IMR-90 (cell line): ENCODE data around the gene TOP3B. TPM values are rescaled to one million over a fixed set of nuclear protein-coding genes. Genes with fewer than 3 reads are reported as not detected.

ENCODE experiments used
- ATAC-seq: fragments of 200-7000 bp; cut with Tn5 transposase; 2 replicates; pipeline ENCODE4 v1.9.1; 2020; ENCODE audit warnings: low read depth, mild to moderate bottlenecking, moderate library complexity
- BruUV-seq: library from RNA; stranded (reverse); fragments of 400-500 nt; replicated peaks from 2 replicates; lab custom pipeline; 2021; lab: Mats Ljungman, UMichigan
- CTCF ChIA-PET: fragments of 300-600 bp; formaldehyde crosslinking; extraction: SDS; loops from one replicate; lab custom pipeline; 2021; ENCODE audit warnings: antibody characterized with exemption; lab: Yijun Ruan, JAX
- POLR2A ChIA-PET: fragments of 300-600 bp; sonication (Branson Sonifier 250); formaldehyde crosslinking; loops from one replicate; lab custom pipeline; 2022; ENCODE audit warnings: antibody characterized with exemption; ENCODE audit not compliant: unreplicated experiment; lab: Charles Lee
- DNase-seq: peaks from one replicate; pipeline ENCODE4 v3.0.0; 2013
- H2AFZ ChIP-seq: replicated peaks from 2 replicates; pipeline ENCODE3; 2013; ENCODE audit warnings: low read length, mild to moderate bottlenecking; ENCODE audit not compliant: poor library complexity
- H2AK5ac ChIP-seq: 2 replicates; pipeline ENCODE4 v1.6.1; 2013; ENCODE audit warnings: low read depth, low read length, inconsistent platforms
- H2AK9ac ChIP-seq: replicated peaks from 2 replicates; pipeline ENCODE3; 2013; ENCODE audit warnings: mild to moderate bottlenecking, low read depth, low read length, moderate library complexity; ENCODE audit not compliant: poor library complexity
- H2BK120ac ChIP-seq: 2 replicates; pipeline ENCODE4 v1.6.1; 2013; ENCODE audit warnings: low read depth, low read length, inconsistent platforms
- H2BK15ac ChIP-seq: 3 replicates; pipeline ENCODE4 v1.6.1; 2013; ENCODE audit warnings: low read depth, low read length, inconsistent platforms
- H2BK20ac ChIP-seq: 2 replicates; pipeline ENCODE4 v1.6.1; 2013; ENCODE audit warnings: low read depth, mild to moderate bottlenecking, inconsistent platforms, low read length, moderate library complexity
- H2BK5ac ChIP-seq: 2 replicates; pipeline ENCODE4 v1.6.1; 2013; ENCODE audit warnings: mild to moderate bottlenecking, low read depth, low read length, inconsistent platforms; ENCODE audit not compliant: poor library complexity, severe bottlenecking
- H3K14ac ChIP-seq: replicated peaks from 2 replicates; pipeline ENCODE4 v1.6.1; 2013; ENCODE audit warnings: low read depth, low read length, inconsistent platforms
- H3K18ac ChIP-seq: 2 replicates; pipeline ENCODE4 v1.6.1; 2013; ENCODE audit warnings: low read depth, low read length, control low read depth
- H3K23ac ChIP-seq: 2 replicates; pipeline ENCODE4 v1.6.1; 2013; ENCODE audit warnings: low read depth, low read length, inconsistent platforms
- H3K27ac ChIP-seq: 2 replicates; pipeline ENCODE4 v1.5.1; 2013; ENCODE audit warnings: mild to moderate bottlenecking, control low read depth, low read length; ENCODE audit not compliant: insufficient read depth
- H3K27me3 ChIP-seq: 2 replicates; pipeline ENCODE4 v1.6.1; 2013; ENCODE audit warnings: low read length; ENCODE audit not compliant: control insufficient read depth, insufficient read depth
- H3K36me3 ChIP-seq: 2 replicates; pipeline ENCODE4 v1.6.1; 2013; ENCODE audit warnings: low read length, mixed read lengths; ENCODE audit not compliant: control insufficient read depth, insufficient read depth
- H3K4ac ChIP-seq: 2 replicates; pipeline ENCODE4 v1.6.1; 2013; ENCODE audit warnings: low read depth, low read length, inconsistent platforms
- H3K4me1 ChIP-seq: 2 replicates; pipeline ENCODE4 v1.6.1; 2013; ENCODE audit warnings: low read length, mixed read lengths; ENCODE audit not compliant: control insufficient read depth, insufficient read depth
- H3K4me2 ChIP-seq: 2 replicates; pipeline ENCODE4 v1.6.1; 2013; ENCODE audit warnings: low read depth, mild to moderate bottlenecking, control low read depth, low read length, moderate library complexity
- H3K4me3 ChIP-seq: 2 replicates; pipeline ENCODE4 v1.5.1; 2013; ENCODE audit warnings: low read depth, mild to moderate bottlenecking, control low read depth, low read length, moderate library complexity; ENCODE audit not compliant: insufficient read depth
- H3K56ac ChIP-seq: 2 replicates; pipeline ENCODE4 v1.6.1; 2013; ENCODE audit warnings: low read length, inconsistent platforms; ENCODE audit not compliant: insufficient read depth; ENCODE audit errors: extremely low read depth
- H3K79me1 ChIP-seq, 2 experiments: 2 replicates each; pipeline ENCODE4 v1.6.1; 2013; ENCODE audit warnings: low read length in 2 of 2, inconsistent platforms in 1 of 2, low read depth in 1 of 2
- H3K9ac ChIP-seq: 2 replicates; pipeline ENCODE4 v1.6.1; 2013; ENCODE audit warnings: low read depth, low read length, control low read depth
- H3K9me1 ChIP-seq: 2 replicates; pipeline ENCODE4 v1.6.1; 2013; ENCODE audit warnings: low read length, inconsistent platforms; ENCODE audit not compliant: insufficient read depth
- H3K9me3 ChIP-seq: 2 replicates; pipeline ENCODE4 v1.6.1; 2013; ENCODE audit warnings: low read length; ENCODE audit not compliant: control insufficient read depth, insufficient read depth
- H4K20me1 ChIP-seq: 2 replicates; pipeline ENCODE4 v1.6.1; 2013; ENCODE audit warnings: low read length, inconsistent platforms; ENCODE audit not compliant: insufficient read depth
- H4K5ac ChIP-seq: 2 replicates; pipeline ENCODE4 v1.6.1; 2013; ENCODE audit warnings: mild to moderate bottlenecking, low read depth, low read length, control low read depth
- H4K8ac ChIP-seq, 2 experiments: 2 replicates each; pipeline ENCODE4 v1.6.1; 2013; ENCODE audit warnings: low read depth in 2 of 2, low read length in 2 of 2, control low read depth in 1 of 2, inconsistent platforms in 1 of 2
- H4K91ac ChIP-seq: 2 replicates; pipeline ENCODE4 v1.6.1; 2013; ENCODE audit warnings: low read depth, low read length, inconsistent platforms; ENCODE audit not compliant: insufficient read depth
- BHLHE40 ChIP-seq: fragments of 150-350 bp; IDR thresholded peaks from 2 replicates; pipeline ENCODE4 v1.6.1; 2016; ENCODE audit warnings: mild to moderate bottlenecking, low read depth, low read length
- CEBPB ChIP-seq: IDR thresholded peaks from 2 replicates; pipeline ENCODE4 v1.6.1; 2012; ENCODE audit warnings: low read depth, low read length, improper control_type of control experiment
- CHD1 ChIP-seq: IDR thresholded peaks from 2 replicates; pipeline ENCODE4 v1.6.1; 2012; ENCODE audit warnings: low read depth, low read length, improper control_type of control experiment
- MAFK ChIP-seq: IDR thresholded peaks from 2 replicates; pipeline ENCODE4 v1.6.1; 2012; ENCODE audit warnings: low read depth, low read length, improper control_type of control experiment
- NFE2L2 ChIP-seq: fragments of 150-350 bp; IDR thresholded peaks from 2 replicates; pipeline ENCODE4 v1.6.1; 2016; ENCODE audit warnings: low read depth, mild to moderate bottlenecking, low read length
- WGBS, 2 experiments: methylation state at CpG; one replicate each; pipeline versions ENCODE4 v1.1.5 to v1.1.7; 2013; ENCODE audit warnings: missing lambda C conversion rate in 2 of 2; ENCODE audit not compliant: insufficient read length in 1 of 2; ENCODE audit errors: extremely low coverage in 2 of 2; 5-methylcytosine and 5-hydroxymethylcytosine counted together
- dilution Hi-C: fragments of 300-500 bp; cut with HindIII; formaldehyde crosslinking; loops from one replicate; pipeline ENCODE4 v1.14.3; 2018; ENCODE audit warnings: low sequenced_read_pairs; ENCODE audit not compliant: unreplicated experiment
- in situ Hi-C: fragments of 300-500 bp; cut with MboI; formaldehyde crosslinking; loops from 3 replicates; pipeline ENCODE4 v1.14.3; 2019; ENCODE audit warnings: low sequenced_read_pairs, inconsistent platforms, mixed read lengths
- intact Hi-C: fragments of 100-400 bp; cut with micrococcal nuclease; formaldehyde crosslinking; loops from 2 replicates; pipeline ENCODE4 v1.10.0; 2022
- polyA plus RNA-seq, 3 experiments: library from polyadenylated mRNA; depleted of rRNA; stranded (reverse); fragments of >200 nt; gene quantifications; 2 replicates each; pipeline ENCODE4 v1.2.3, GENCODE V29; 2012; ENCODE audit warnings: low replicate concordance in 1 of 3
- total RNA-seq: library from RNA; depleted of rRNA; stranded (reverse); fragments of >200 nt; gene quantifications from 2 replicates; pipeline ENCODE4 v1.2.3, GENCODE V29; 2012
- TF ChIP-seq, protein P1 (sequence below): fragments of 150-350 bp; IDR thresholded peaks from 2 replicates; pipeline ENCODE4 v1.6.1; 2017; ENCODE audit warnings: mild to moderate bottlenecking, antibody characterized with exemption, low read length, low read depth

TOP3B gene
- total and polyA plus RNA-seq, 2 of the 4 experiments (the other 2 are of a cell fraction) = 23.0 to 23.5 TPM

DNA sequence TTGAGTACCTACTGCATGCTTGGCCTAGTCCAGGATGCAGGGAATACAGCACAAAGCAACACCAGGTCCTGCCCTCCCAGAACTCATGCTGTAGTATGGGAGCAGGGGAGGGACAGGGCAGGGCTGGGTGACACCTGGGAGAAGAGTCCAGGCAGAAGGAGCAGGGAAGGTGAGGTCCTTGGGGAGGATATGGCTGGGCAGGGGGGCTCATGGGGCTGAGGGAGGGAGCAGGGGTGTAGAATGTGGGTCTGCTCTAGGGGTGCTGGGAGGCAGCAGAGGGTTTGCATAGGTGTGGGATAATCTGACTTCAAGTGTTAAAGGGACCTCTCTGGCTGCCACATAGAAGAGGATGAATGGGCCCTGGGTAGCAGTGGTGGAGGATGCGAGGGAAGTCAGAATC, 4.8 kb downstream of the TOP3B start:
- no peak overlapping the region for H3K4me2 ChIP-seq
- H3K23ac ChIP-seq = no peak overlapping the region
- no peaks in the 10 kb centered on the region for H3K27me3 ChIP-seq
- no peak overlapping the region for H3K18ac ChIP-seq
- no peak for ATAC-seq
- no peak overlapping the region for H3K4ac ChIP-seq
- peaks cover 2% of the 10 kb centered on the region; the same call in 1 of the 2 replicates for H3K4me1 ChIP-seq
- H3K9me1 ChIP-seq = peaks cover 10% of the 10 kb centered on the region
- no peak overlapping the region for H2BK20ac ChIP-seq
- H4K8ac ChIP-seq = no peak overlapping the region
- H2AK9ac ChIP-seq = no peak overlapping the region
- no peak for TF ChIP-seq BHLHE40
- TF ChIP-seq CEBPB = no peak
- no peak for TF ChIP-seq CHD1
- TF ChIP-seq, protein P1, sequence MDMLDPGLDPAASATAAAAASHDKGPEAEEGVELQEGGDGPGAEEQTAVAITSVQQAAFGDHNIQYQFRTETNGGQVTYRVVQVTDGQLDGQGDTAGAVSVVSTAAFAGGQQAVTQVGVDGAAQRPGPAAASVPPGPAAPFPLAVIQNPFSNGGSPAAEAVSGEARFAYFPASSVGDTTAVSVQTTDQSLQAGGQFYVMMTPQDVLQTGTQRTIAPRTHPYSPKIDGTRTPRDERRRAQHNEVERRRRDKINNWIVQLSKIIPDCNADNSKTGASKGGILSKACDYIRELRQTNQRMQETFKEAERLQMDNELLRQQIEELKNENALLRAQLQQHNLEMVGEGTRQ = no peak
- TF ChIP-seq MAFK = no peak
- TF ChIP-seq NFE2L2 = no peak
- no peak overlapping the region for H3K27ac ChIP-seq
- dilution Hi-C loops = no loop called here
- H3K14ac ChIP-seq = no peak overlapping the region
- no peak overlapping the region for H2BK15ac ChIP-seq
- no TSS peak for BruUV-seq
- H2AK5ac ChIP-seq = no peak overlapping the region
- WGBS, 2 experiments = no CpG with 5 or more reads among the region's 1 CpG
- in situ Hi-C loops = no loop called here
- no peak overlapping the region for H4K5ac ChIP-seq
- POLR2A ChIA-PET = no interaction called here
- H4K20me1 ChIP-seq = peaks cover 37% of the 10 kb centered on the region
- H2AFZ ChIP-seq = no peak overlapping the region
- H3K56ac ChIP-seq = no peak overlapping the region
- CTCF ChIA-PET = no interaction called here
- H4K91ac ChIP-seq = no peak overlapping the region
- intact Hi-C loops = no loop called here
- H3K4me3 ChIP-seq = no peak overlapping the region
- no peak overlapping the region for H2BK5ac ChIP-seq
- H2BK120ac ChIP-seq = no peak overlapping the region
- peaks cover 46 to 81% of the 10 kb centered on the region in 2 experiments for H3K79me1 ChIP-seq
- no peaks in the 10 kb centered on the region for H3K9me3 ChIP-seq
- no peak overlapping the region for H3K9ac ChIP-seq
- peaks cover 33% of the 10 kb centered on the region for H3K36me3 ChIP-seq
- no peak for DNase-seq
